Activated naive CD8-positive, alpha-beta T cell treated with anti-CD3 and anti-CD28 coated beads, Interleukin-2, amount 10 ng/mL, durations not matched to agents 7 days and 5 days (primary cell): ENCODE results near the gene ELAVL2. TPM values are rescaled to one million over a fixed set of nuclear protein-coding genes. Genes with fewer than 3 reads are reported as not detected.

Experiments
- ATAC-seq: fragments of 150-1000 bp; cut with Tn5 transposase; one replicate; pipeline ENCODE4 v1.10.0; 2021; ENCODE audit warnings: low read depth, moderate library complexity
- POLR2A ChIA-PET: fragments of 350-600 bp; sonication (Branson Sonifier 250); formaldehyde crosslinking; loops from one replicate; lab custom pipeline; 2021; ENCODE audit warnings: antibody characterized with exemption; lab: Charles Lee
- DNase-seq: peaks from one replicate; pipeline ENCODE4 v3.0.0; 2021
- H3K27ac Mint-ChIP-seq: one replicate; pipeline ENCODE4 v1.8.0; 2022; ENCODE audit warnings: mild to moderate bottlenecking, mixed read lengths
- H3K27me3 Mint-ChIP-seq: one replicate; pipeline ENCODE4 v1.8.0; 2022; ENCODE audit warnings: mild to moderate bottlenecking, moderate library complexity, mixed read lengths
- H3K36me3 Mint-ChIP-seq: one replicate; pipeline ENCODE4 v1.8.0; 2021; ENCODE audit warnings: mild to moderate bottlenecking, mixed read lengths
- H3K4me1 Mint-ChIP-seq: one replicate; pipeline ENCODE4 v1.8.0; 2021; ENCODE audit warnings: mixed read lengths
- H3K4me3 Mint-ChIP-seq: one replicate; pipeline ENCODE4 v1.8.0; 2022; ENCODE audit warnings: mild to moderate bottlenecking, moderate library complexity, mixed read lengths
- H3K9me3 Mint-ChIP-seq: one replicate; pipeline ENCODE4 v1.8.0; 2021; ENCODE audit warnings: mixed read lengths
- total RNA-seq, 2 experiments: library from RNA; stranded (reverse); gene quantifications; one replicate each; pipeline ENCODE4 v1.2.3, GENCODE V29; 2021

Gene ELAVL2
- not detected for total RNA-seq

GRCh38 chr9:23826120-23826629, at the start of gene ELAVL2:
Gene ELAVL2 (minus strand): TSS chr9:23826240. CDS start chr9:23762234, 64,006 bp downstream.
- Mint-ChIP-seq H3K4me1 (peaks cover 2% of the 10 kb centered on the region), H3K36me3 (no peaks in the 10 kb centered on the region), H3K4me3 (no peak within 1 kb of the TSS), H3K9me3 (no peaks in the 10 kb centered on the region), H3K27ac (no peak within 1 kb of the TSS), H3K27me3 (peaks cover 39% of the 10 kb centered on the region)
- DNase-seq (peak; percentile 34), ATAC-seq (peak; percentile 52)
- POLR2A ChIA-PET, result no interaction called here

- Mint-ChIP-seq H3K36me3 (no peaks in the 10 kb centered on the region), H3K4me1 (no peaks in the 10 kb centered on the region), H3K27me3 (no peaks in the 10 kb centered on the region), H3K27ac (no peak overlapping the region), H3K4me3 (no peak overlapping the region), H3K9me3 (peaks cover 1% of the 10 kb centered on the region)
- DNase-seq (no peak), ATAC-seq (no peak)
- POLR2A ChIA-PET, result no interaction called here
Observed at GRCh38 chr9:23858234-23858633, 32.2 kb upstream of the ELAVL2 start.

GRCh38 chr9:23855873-23856604, 30.0 kb upstream of the ELAVL2 start:
- Mint-ChIP-seq H3K4me1 (no peaks in the 10 kb centered on the region), H3K36me3 (no peaks in the 10 kb centered on the region), H3K4me3 (no peak overlapping the region), H3K9me3 (no peaks in the 10 kb centered on the region), H3K27ac (no peak overlapping the region), H3K27me3 (peaks cover 5% of the 10 kb centered on the region)
- DNase-seq (no peak), ATAC-seq (no peak)
- POLR2A ChIA-PET, result no interaction called here

GRCh38 chr9:23850690-23851629, 24.9 kb upstream of the ELAVL2 start:
- Mint-ChIP-seq H3K9me3 (no peaks in the 10 kb centered on the region), H3K27me3 (peaks cover 17% of the 10 kb centered on the region), H3K27ac (no peak overlapping the region), H3K36me3 (no peaks in the 10 kb centered on the region), H3K4me3 (no peak overlapping the region), H3K4me1 (no peaks in the 10 kb centered on the region)
- DNase-seq, result no peak
- POLR2A ChIA-PET, result no interaction called here
- ATAC-seq, result no peak

GRCh38 chr9:23850242-23850689, 24.2 kb upstream of the ELAVL2 start:
- no peak for ATAC-seq
- POLR2A ChIA-PET, result no interaction called here
- DNase-seq, result no peak
- H3K36me3 Mint-ChIP-seq, result no peaks in the 10 kb centered on the region
- no peaks in the 10 kb centered on the region for H3K4me1 Mint-ChIP-seq
- H3K4me3 Mint-ChIP-seq, result no peak overlapping the region
- H3K27me3 Mint-ChIP-seq, result peaks cover 17% of the 10 kb centered on the region
- H3K9me3 Mint-ChIP-seq, result no peaks in the 10 kb centered on the region
- H3K27ac Mint-ChIP-seq, result no peak overlapping the region

- H3K4me1 Mint-ChIP-seq, result no peaks in the 10 kb centered on the region
- POLR2A ChIA-PET, result no interaction called here
- no peaks in the 10 kb centered on the region for H3K36me3 Mint-ChIP-seq
- DNase-seq (no peak), ATAC-seq (no peak)
- H3K27me3 Mint-ChIP-seq, result peaks cover 17% of the 10 kb centered on the region
- H3K4me3 Mint-ChIP-seq, result no peak overlapping the region
- no peak overlapping the region for H3K27ac Mint-ChIP-seq
- no peaks in the 10 kb centered on the region for H3K9me3 Mint-ChIP-seq
Observed at GRCh38 chr9:23849379-23850035, 23.5 kb upstream of the ELAVL2 start.

- Mint-ChIP-seq H3K4me3 (no peak overlapping the region), H3K36me3 (no peaks in the 10 kb centered on the region), H3K27ac (no peak overlapping the region), H3K4me1 (no peaks in the 10 kb centered on the region), H3K27me3 (no peaks in the 10 kb centered on the region), H3K9me3 (peaks cover 1% of the 10 kb centered on the region)
- ATAC-seq (no peak), DNase-seq (no peak)
- POLR2A ChIA-PET, result no interaction called here
Observed at GRCh38 chr9:23842565-23843129, 16.6 kb upstream of the ELAVL2 start.

GRCh38 chr9:23841304-23841703, 15.3 kb upstream of the ELAVL2 start:
- no peak for ATAC-seq
- H3K27me3 Mint-ChIP-seq, result no peaks in the 10 kb centered on the region
- POLR2A ChIA-PET, result no interaction called here
- no peaks in the 10 kb centered on the region for H3K4me1 Mint-ChIP-seq
- H3K4me3 Mint-ChIP-seq, result no peak overlapping the region
- H3K9me3 Mint-ChIP-seq, result peaks cover 1% of the 10 kb centered on the region
- H3K36me3 Mint-ChIP-seq, result no peaks in the 10 kb centered on the region
- no peak for DNase-seq
- no peak overlapping the region for H3K27ac Mint-ChIP-seq

- Mint-ChIP-seq H3K27me3 (no peaks in the 10 kb centered on the region), H3K4me3 (no peak overlapping the region), H3K36me3 (no peaks in the 10 kb centered on the region), H3K27ac (no peak overlapping the region), H3K4me1 (no peaks in the 10 kb centered on the region), H3K9me3 (peaks cover 1% of the 10 kb centered on the region)
- no peak for DNase-seq
- no peak for ATAC-seq
- POLR2A ChIA-PET, result no interaction called here
Observed at GRCh38 chr9:23837038-23837437, 11.0 kb upstream of the ELAVL2 start.

GRCh38 chr9:23830929-23831730, 5.1 kb upstream of the ELAVL2 start:
- DNase-seq (no peak), ATAC-seq (no peak)
- Mint-ChIP-seq H3K9me3 (peaks cover 3% of the 10 kb centered on the region), H3K4me3 (no peak overlapping the region), H3K27me3 (peaks cover 27% of the 10 kb centered on the region), H3K36me3 (no peaks in the 10 kb centered on the region), H3K27ac (no peak overlapping the region), H3K4me1 (peaks cover 4% of the 10 kb centered on the region)
- POLR2A ChIA-PET, result no interaction called here

GRCh38 chr9:23830476-23830805, 4.4 kb upstream of the ELAVL2 start:
- ATAC-seq, result no peak
- Mint-ChIP-seq H3K4me3 (no peak overlapping the region), H3K4me1 (peaks cover 4% of the 10 kb centered on the region), H3K27ac (no peak overlapping the region), H3K36me3 (no peaks in the 10 kb centered on the region), H3K9me3 (peaks cover 3% of the 10 kb centered on the region), H3K27me3 (peaks cover 27% of the 10 kb centered on the region)
- DNase-seq, result no peak
- POLR2A ChIA-PET, result no interaction called here

GRCh38 chr9:23829580-23830475, 3.8 kb upstream of the ELAVL2 start:
- H3K9me3 Mint-ChIP-seq, result peaks cover 3% of the 10 kb centered on the region
- H3K4me3 Mint-ChIP-seq, result no peak overlapping the region
- peaks cover 27% of the 10 kb centered on the region for H3K27me3 Mint-ChIP-seq
- H3K4me1 Mint-ChIP-seq, result peaks cover 4% of the 10 kb centered on the region
- POLR2A ChIA-PET, result no interaction called here
- no peak overlapping the region for H3K27ac Mint-ChIP-seq
- ATAC-seq (no peak), DNase-seq (no peak)
- no peaks in the 10 kb centered on the region for H3K36me3 Mint-ChIP-seq
